Measurements from ENCODE around the gene VTI1A. TPM values are rescaled to one million over a fixed set of nuclear protein-coding genes. Genes with fewer than 3 reads are reported as not detected.

Gene VTI1A
- total RNA-seq, 6 donors from 2014 or later = 29.5 to 247 (median 43.0) TPM

DNA sequence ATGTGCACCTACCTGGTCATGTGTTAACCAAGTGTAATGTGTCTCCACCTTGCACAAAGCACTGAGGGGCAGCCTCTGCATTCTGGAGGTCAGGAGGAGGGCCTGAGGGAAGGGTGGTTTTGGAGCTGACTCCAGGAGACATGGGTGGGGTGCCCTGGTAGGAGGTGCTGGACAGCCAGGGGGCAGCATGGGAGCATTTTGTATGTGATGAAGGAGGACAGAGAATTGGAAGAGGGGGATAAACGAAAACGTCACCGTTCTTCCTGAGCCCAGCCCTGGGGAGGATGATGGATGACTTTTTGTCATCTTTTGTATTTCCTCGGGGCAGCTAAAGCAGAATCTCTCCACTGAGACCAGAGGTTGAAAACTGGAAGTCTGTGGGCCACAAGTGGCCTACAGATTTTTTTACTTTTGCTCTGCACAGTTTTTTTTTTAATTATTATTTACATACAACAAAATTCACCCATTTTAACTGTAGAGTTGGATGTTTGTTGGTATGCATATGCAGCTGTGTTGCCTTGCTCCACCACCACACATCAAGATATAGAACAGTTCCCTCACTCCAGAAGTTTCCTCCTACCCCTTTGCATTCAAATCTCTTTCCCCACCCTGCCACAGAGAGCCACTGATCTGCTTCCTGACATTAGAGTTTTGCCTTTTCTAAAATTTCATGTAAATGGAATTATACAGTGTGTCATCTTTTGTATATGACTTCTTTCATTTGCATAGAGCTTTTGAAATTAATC lies 242.5 kb downstream of the VTI1A start:
- no peak overlapping the region for H3K4me3 ChIP-seq
- H3K27ac ChIP-seq = no peak overlapping the region
- H3K4me1 ChIP-seq = no peaks in the 10 kb centered on the region
- H3K36me3 ChIP-seq = no peaks in the 10 kb centered on the region
- DNase-seq = no peak
- H3K9me3 ChIP-seq = no peaks in the 10 kb centered on the region
- H3K27me3 ChIP-seq = no peaks in the 10 kb centered on the region
- 22 to 42% methylated on average over 4 of the region's 4 CpGs for WGBS, 2 donors
- TF ChIP-seq POLR2A (IDR thresholded peaks at IDR 0.05) = no peak
- TF ChIP-seq, protein P1, sequence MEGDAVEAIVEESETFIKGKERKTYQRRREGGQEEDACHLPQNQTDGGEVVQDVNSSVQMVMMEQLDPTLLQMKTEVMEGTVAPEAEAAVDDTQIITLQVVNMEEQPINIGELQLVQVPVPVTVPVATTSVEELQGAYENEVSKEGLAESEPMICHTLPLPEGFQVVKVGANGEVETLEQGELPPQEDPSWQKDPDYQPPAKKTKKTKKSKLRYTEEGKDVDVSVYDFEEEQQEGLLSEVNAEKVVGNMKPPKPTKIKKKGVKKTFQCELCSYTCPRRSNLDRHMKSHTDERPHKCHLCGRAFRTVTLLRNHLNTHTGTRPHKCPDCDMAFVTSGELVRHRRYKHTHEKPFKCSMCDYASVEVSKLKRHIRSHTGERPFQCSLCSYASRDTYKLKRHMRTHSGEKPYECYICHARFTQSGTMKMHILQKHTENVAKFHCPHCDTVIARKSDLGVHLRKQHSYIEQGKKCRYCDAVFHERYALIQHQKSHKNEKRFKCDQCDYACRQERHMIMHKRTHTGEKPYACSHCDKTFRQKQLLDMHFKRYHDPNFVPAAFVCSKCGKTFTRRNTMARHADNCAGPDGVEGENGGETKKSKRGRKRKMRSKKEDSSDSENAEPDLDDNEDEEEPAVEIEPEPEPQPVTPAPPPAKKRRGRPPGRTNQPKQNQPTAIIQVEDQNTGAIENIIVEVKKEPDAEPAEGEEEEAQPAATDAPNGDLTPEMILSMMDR (IDR thresholded peaks at IDR 0.05) = peak in 2 of 6 experiments; percentile 12 to 18
- ATAC-seq (ENCODE audit: low FRiP score in 2 of 2) = peak in 1 of 2 donors; percentile 41

DNA sequence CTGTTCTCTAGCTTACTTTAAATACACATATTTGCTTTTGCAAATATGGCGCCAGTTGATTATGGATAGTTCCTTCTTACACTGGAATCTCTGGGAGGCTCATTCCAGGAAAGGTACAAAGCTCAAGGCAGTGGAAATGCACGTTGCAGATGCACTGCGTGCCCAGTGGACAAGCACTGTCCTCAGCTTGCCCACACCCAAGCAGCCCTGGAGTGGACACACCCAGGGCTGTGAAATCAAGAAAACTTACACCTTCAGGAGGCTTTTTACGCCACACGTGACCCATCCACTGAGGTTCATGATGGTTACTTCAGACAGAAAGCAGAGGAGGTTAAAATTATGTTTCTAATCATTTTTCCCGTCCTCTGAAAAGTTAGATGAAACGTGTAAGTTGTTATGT lies 248.5 kb downstream of the VTI1A start:
- no peak overlapping the region for H3K4me3 ChIP-seq
- 93 to 98% methylated on average over 7 of the region's 7 CpGs for whole genome bisulfite sequencing, 2 donors
- no peak for DNase-seq
- H3K4me1 ChIP-seq = no peaks in the 10 kb centered on the region
- no peaks in the 10 kb centered on the region for H3K9me3 ChIP-seq
- no peak for ATAC-seq (ENCODE audit: low FRiP score in 2 of 2)
- H3K27ac ChIP-seq = no peak overlapping the region
- no peak for TF ChIP-seq POLR2A (IDR thresholded peaks at IDR 0.05)
- no peaks in the 10 kb centered on the region for H3K27me3 ChIP-seq
- H3K36me3 ChIP-seq = no peaks in the 10 kb centered on the region

DNA sequence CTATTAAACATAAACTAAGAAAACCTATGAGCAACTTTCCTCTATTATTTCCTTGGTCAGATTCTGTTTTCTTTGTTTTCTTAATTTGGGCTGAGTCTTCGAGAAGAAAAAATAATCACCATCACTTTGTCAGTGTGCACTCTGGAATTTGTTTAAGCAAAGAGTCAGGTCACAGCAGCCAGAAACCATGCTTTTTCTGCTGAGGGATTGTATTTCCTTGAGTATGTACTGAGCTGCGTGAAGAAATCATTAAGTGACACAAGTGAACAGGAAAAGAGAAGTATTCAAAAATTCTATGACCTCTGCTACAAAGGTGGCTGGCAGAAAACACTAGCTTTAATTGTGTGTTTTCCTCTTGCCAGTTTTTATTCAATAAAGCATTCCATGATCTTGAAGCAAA lies 249.6 kb downstream of the VTI1A start:
- 44 to 46% methylated on average over 2 of the region's 2 CpGs for WGBS, 2 donors
- H3K27me3 ChIP-seq = no peaks in the 10 kb centered on the region
- ATAC-seq (ENCODE audit: low FRiP score in 2 of 2) (no peak), DNase-seq (no peak)
- no peak overlapping the region for H3K27ac ChIP-seq
- TF ChIP-seq POLR2AphosphoS5 (IDR thresholded peaks at IDR 0.05) (no peak), POLR2A (IDR thresholded peaks at IDR 0.05) (no peak), EP300 (IDR thresholded peaks at IDR 0.05) (no peak)
- TF ChIP-seq, protein P1 (IDR thresholded peaks at IDR 0.05) = no peak
- no peaks in the 10 kb centered on the region for H3K36me3 ChIP-seq
- no peak overlapping the region for H3K4me3 ChIP-seq
- no peaks in the 10 kb centered on the region for H3K4me1 ChIP-seq
- H3K9me3 ChIP-seq = no peaks in the 10 kb centered on the region

DNA sequence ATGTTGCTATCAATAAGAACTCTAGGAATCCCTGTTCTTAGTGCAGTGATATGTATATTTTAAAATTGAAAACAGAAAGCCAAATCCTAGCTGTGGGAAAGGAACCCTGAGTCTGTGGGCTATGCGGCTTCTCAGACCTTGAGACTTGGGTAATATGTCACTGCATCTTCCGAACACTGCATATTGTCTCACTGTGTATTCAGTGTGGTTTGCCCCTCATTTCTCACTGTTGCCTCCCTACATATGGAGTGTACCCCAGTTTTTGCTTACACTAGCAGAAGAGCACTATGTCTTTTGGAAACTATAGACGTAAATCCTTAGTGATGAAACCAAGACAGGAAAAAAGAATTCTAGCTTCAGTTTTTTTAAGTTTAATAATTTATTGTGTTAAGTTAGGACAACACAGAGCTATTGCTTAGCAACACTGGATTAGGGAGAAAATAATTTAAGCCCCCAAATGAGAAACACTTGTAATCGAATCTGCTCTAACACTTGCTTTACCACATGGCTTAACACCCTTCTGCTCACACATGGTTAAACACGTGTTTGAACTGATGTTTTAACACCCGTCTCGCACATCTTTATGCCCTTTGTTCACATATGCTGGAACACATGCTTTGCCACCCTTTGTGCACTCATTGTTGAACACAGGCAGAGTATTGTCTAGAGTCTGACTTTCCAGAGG lies 251.3 kb downstream of the VTI1A start:
- no peaks in the 10 kb centered on the region for H3K36me3 ChIP-seq
- ATAC-seq (ENCODE audit: low FRiP score in 2 of 2) (no peak), DNase-seq (no peak)
- 90 to 96% methylated on average over 7 of the region's 7 CpGs for WGBS, 2 donors
- H3K27ac ChIP-seq = no peak overlapping the region
- no peaks in the 10 kb centered on the region for H3K9me3 ChIP-seq
- H3K27me3 ChIP-seq = no peaks in the 10 kb centered on the region
- no peak for TF ChIP-seq POLR2A (IDR thresholded peaks at IDR 0.05)
- TF ChIP-seq EP300 (IDR thresholded peaks at IDR 0.05) = no peak
- TF ChIP-seq, protein P1 (IDR thresholded peaks at IDR 0.05) = no peak
- TF ChIP-seq POLR2AphosphoS5 (IDR thresholded peaks at IDR 0.05) = no peak
- H3K4me3 ChIP-seq = no peak overlapping the region
- no peaks in the 10 kb centered on the region for H3K4me1 ChIP-seq

DNA sequence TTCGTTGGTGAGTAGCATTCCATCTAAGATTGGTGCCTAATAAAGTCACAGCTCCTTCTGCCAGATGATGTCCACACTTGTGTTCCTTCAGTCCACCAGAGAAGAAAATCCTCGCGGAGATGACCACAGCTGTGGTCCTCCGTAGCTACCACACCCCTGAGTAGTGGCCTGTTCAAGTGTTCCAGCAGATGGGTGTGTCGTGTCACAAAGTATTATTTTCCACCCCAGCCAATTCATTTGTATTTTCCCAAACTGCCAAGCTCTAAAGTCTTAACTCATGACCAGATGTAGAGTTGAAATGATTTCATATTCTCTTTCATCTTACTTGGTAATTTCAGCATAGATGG lies 251.8 kb downstream of the VTI1A start:
- Histone ChIP-seq H3K27ac (no peak overlapping the region), H3K4me1 (no peaks in the 10 kb centered on the region), H3K27me3 (no peaks in the 10 kb centered on the region), H3K9me3 (no peaks in the 10 kb centered on the region), H3K36me3 (no peaks in the 10 kb centered on the region), H3K4me3 (no peak overlapping the region)
- WGBS, 2 donors = 93 to 94% methylated on average over 5 of the region's 5 CpGs
- no peak for DNase-seq
- TF ChIP-seq, protein P1 (IDR thresholded peaks at IDR 0.05) = no peak
- no peak for TF ChIP-seq POLR2AphosphoS5 (IDR thresholded peaks at IDR 0.05)
- TF ChIP-seq POLR2A (IDR thresholded peaks at IDR 0.05) = no peak
- TF ChIP-seq EP300 (IDR thresholded peaks at IDR 0.05) = no peak
- peak in 1 of 2 donors; percentile 75 for ATAC-seq (ENCODE audit: low FRiP score in 2 of 2)

Measured in upper lobe of left lung (tissue), 6 donors.